Esophagus muscularis mucosa (tissue), 4 donors: ENCODE results near the gene PTPN1.

Source experiments
- EP300 ChIP-seq: sonication (generic); formaldehyde crosslinking; IDR thresholded peaks from one replicate; pipeline ENCODE4 v1.6.1; 2017; ENCODE audit warnings: antibody characterized with exemption
- POLR2AphosphoS5 ChIP-seq, 2 donors: sonication (generic); formaldehyde crosslinking; IDR thresholded peaks; one replicate each; pipeline ENCODE4 v1.6.1; 2017; ENCODE audit warnings: antibody characterized with exemption in 2 of 2
- TF ChIP-seq, protein P1 (sequence below), 3 experiments: fragments of 200-600 bp in 2 of 3; fragments of 450-650 bp in 1 of 3; sonication (generic) in 2 of 3; IDR thresholded peaks; one replicate each; pipeline ENCODE4 v1.5.1; 2017 to 2019; ENCODE audit warnings: antibody characterized with exemption in 3 of 3, mild to moderate bottlenecking in 2 of 3, moderate library complexity in 1 of 3

- TF ChIP-seq POLR2AphosphoS5 (IDR thresholded peaks at IDR 0.05) (no peak), EP300 (no peak)
- TF ChIP-seq, protein P1, sequence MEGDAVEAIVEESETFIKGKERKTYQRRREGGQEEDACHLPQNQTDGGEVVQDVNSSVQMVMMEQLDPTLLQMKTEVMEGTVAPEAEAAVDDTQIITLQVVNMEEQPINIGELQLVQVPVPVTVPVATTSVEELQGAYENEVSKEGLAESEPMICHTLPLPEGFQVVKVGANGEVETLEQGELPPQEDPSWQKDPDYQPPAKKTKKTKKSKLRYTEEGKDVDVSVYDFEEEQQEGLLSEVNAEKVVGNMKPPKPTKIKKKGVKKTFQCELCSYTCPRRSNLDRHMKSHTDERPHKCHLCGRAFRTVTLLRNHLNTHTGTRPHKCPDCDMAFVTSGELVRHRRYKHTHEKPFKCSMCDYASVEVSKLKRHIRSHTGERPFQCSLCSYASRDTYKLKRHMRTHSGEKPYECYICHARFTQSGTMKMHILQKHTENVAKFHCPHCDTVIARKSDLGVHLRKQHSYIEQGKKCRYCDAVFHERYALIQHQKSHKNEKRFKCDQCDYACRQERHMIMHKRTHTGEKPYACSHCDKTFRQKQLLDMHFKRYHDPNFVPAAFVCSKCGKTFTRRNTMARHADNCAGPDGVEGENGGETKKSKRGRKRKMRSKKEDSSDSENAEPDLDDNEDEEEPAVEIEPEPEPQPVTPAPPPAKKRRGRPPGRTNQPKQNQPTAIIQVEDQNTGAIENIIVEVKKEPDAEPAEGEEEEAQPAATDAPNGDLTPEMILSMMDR (IDR thresholded peaks at IDR 0.05), result no peak
These were observed 114.3 kb downstream of the PTPN1 start for GRCh38 chr20:50624351-50625016.
